HCT116 (cell line): ENCODE measurements around the gene CFD. TPM values are rescaled to one million over a fixed set of nuclear protein-coding genes. Genes with fewer than 3 reads are reported as not detected.
A peak's percentile ranks its signal among the peaks of the same experiment; 100 is the strongest.

Experiments used
- ATAC-seq: fragments of 200-7000 bp; cut with Tn5 transposase; 2 replicates; pipeline ENCODE4 v1.9.1; 2020; ENCODE audit warnings: mild to moderate bottlenecking, moderate library complexity
- BruUV-seq: library from RNA; stranded (reverse); fragments of 400-500 nt; replicated peaks from 2 replicates; lab custom pipeline; 2021; lab: Mats Ljungman, UMichigan
- CTCF ChIA-PET: fragments of 300-600 bp; sonication (Branson Sonifier 250); formaldehyde crosslinking; loops from one replicate; lab custom pipeline; 2021; ENCODE audit warnings: antibody characterized with exemption; lab: Charles Lee
- POLR2A ChIA-PET: fragments of 300-600, 350-600 bp; sonication (Branson Sonifier 250); formaldehyde crosslinking; loops from one replicate; lab custom pipeline; 2021; ENCODE audit warnings: antibody characterized with exemption; lab: Charles Lee
- RAD21 ChIA-PET, 2 experiments: fragments of 300-600 bp; sonication (Branson Sonifier 250); formaldehyde crosslinking; loops; one replicate each; lab custom pipeline; 2023; ENCODE audit warnings: low total read pairs in 2 of 2; ENCODE audit not compliant: uncharacterized antibody in 2 of 2, unreplicated experiment in 2 of 2, low non-redundant PET in 1 of 2; lab: Charles Lee
- DNase-seq: peaks from one replicate; pipeline ENCODE4 v3.0.0-alpha.2; 2010; ENCODE audit warnings: low read depth, low spot score
- H2AFZ ChIP-seq: fragments of 200-600 bp; shearing (Covaris generic), sonication (generic); 2 replicates; pipeline ENCODE4 v1.6.1; 2017; ENCODE audit warnings: low read depth, mixed run types, mixed read lengths, antibody characterized with exemption, low read length; ENCODE audit not compliant: poor library complexity, severe bottlenecking
- H3K27ac ChIP-seq: 2 replicates; pipeline ENCODE4 v1.5.1; 2012; ENCODE audit warnings: low read depth, low read length
- H3K27me3 ChIP-seq: fragments of 200-600 bp; sonication (generic); 2 replicates; pipeline ENCODE4 v1.6.1; 2016; ENCODE audit warnings: mixed run types, low read length, mixed read lengths; ENCODE audit not compliant: insufficient read depth
- H3K36me3 ChIP-seq, 2 experiments: fragments of 200-500 bp in 1 of 2; fragments of 200-600 bp in 1 of 2; sonication (Bioruptor generic) in 1 of 2; sonication (generic) in 1 of 2; 2 replicates each; pipeline versions ENCODE4 v1.5.1 to v1.6.1; 2014 to 2016; ENCODE audit warnings: low read length in 2 of 2, inconsistent platforms in 1 of 2, mixed read lengths in 1 of 2, mixed run types in 1 of 2; ENCODE audit not compliant: insufficient read depth in 2 of 2, control insufficient read depth in 1 of 2
- H3K4me1 ChIP-seq, 2 experiments: fragments of 200-600 bp in 1 of 2; sonication (generic) in 1 of 2; 2 replicates each; pipeline versions ENCODE4 v1.5.1 to v1.6.1; 2012 to 2017; ENCODE audit warnings: low read length in 2 of 2, inconsistent platforms in 1 of 2, mild to moderate bottlenecking in 1 of 2, mixed read lengths in 1 of 2, mixed run types in 1 of 2, moderate library complexity in 1 of 2; ENCODE audit not compliant: insufficient read depth in 2 of 2, control insufficient read depth in 1 of 2
- H3K4me2 ChIP-seq: fragments of 200-600 bp; sonication (generic); 2 replicates; pipeline ENCODE4 v1.6.1; 2017; ENCODE audit warnings: mixed run types, low read length, mixed read lengths
- H3K4me3 ChIP-seq, 2 experiments: fragments of 200-600 bp in 1 of 2; sonication (generic) in 1 of 2; replicated peaks in 1 of 2; 2 replicates each; pipeline ENCODE4 v1.5.1; 2011 to 2016; ENCODE audit warnings: low read length in 2 of 2, control low read depth in 1 of 2, low read depth in 1 of 2, mild to moderate bottlenecking in 1 of 2, mixed read lengths in 1 of 2, mixed run types in 1 of 2
- H3K79me2 ChIP-seq: fragments of 200-600 bp; sonication (generic); 2 replicates; pipeline ENCODE4 v1.6.1; 2017; ENCODE audit warnings: mild to moderate bottlenecking, mixed run types, low read length, moderate library complexity, mixed read lengths; ENCODE audit not compliant: insufficient read depth
- H3K9ac ChIP-seq: fragments of 200-600 bp; sonication (generic); 2 replicates; pipeline ENCODE4 v1.6.1; 2016; ENCODE audit warnings: low read length, mixed read lengths
- H3K9me2 ChIP-seq: fragments of 200-600 bp; sonication (generic), shearing (Covaris generic); 2 replicates; pipeline ENCODE4 v1.6.1; 2017; ENCODE audit warnings: mixed run types, mild to moderate bottlenecking, moderate library complexity; ENCODE audit not compliant: insufficient read depth
- H3K9me3 ChIP-seq, 2 experiments: fragments of 200-500 bp in 1 of 2; fragments of 200-600 bp in 1 of 2; sonication (Bioruptor generic) in 1 of 2; sonication (generic) in 1 of 2; 2 replicates each; pipeline ENCODE4 v1.6.1; 2014 to 2017; ENCODE audit warnings: low read length in 2 of 2, mixed read lengths in 2 of 2, inconsistent platforms in 1 of 2, low read depth in 1 of 2, mild to moderate bottlenecking in 1 of 2, mixed run types in 1 of 2, moderate library complexity in 1 of 2; ENCODE audit not compliant: control insufficient read depth in 1 of 2, insufficient read depth in 1 of 2
- H4K20me1 ChIP-seq: fragments of 200-600 bp; sonication (generic), shearing (Covaris generic); 2 replicates; pipeline ENCODE4 v1.6.1; 2017; ENCODE audit warnings: mixed run types, mild to moderate bottlenecking, moderate library complexity; ENCODE audit not compliant: insufficient read depth
- CBX3 ChIP-seq: IDR thresholded peaks from 2 replicates; pipeline ENCODE4 v1.6.1; 2012; ENCODE audit warnings: low read depth
- CEBPB ChIP-seq: IDR thresholded peaks from 2 replicates; pipeline ENCODE4 v1.6.1; 2012; ENCODE audit warnings: low read depth
- EZH2 ChIP-seq: fragments of 200-600 bp; sonication (generic); IDR thresholded peaks from 2 replicates; pipeline ENCODE4 v1.6.1; 2017; ENCODE audit warnings: antibody characterized with exemption, mixed run types
- EZH2phosphoT487 ChIP-seq: fragments of 200-600 bp; IDR thresholded peaks from 2 replicates; pipeline ENCODE4 v1.6.1; 2018; ENCODE audit warnings: antibody characterized with exemption, borderline replicate concordance
- FOSL1 ChIP-seq: IDR thresholded peaks from 2 replicates; pipeline ENCODE4 v1.6.1; 2012; ENCODE audit warnings: low read depth
- JUND ChIP-seq: IDR thresholded peaks from 2 replicates; pipeline ENCODE4 v1.6.1; 2012
- POLR2A ChIP-seq: IDR thresholded peaks from 2 replicates; pipeline ENCODE4 v1.7.0; 2011; ENCODE audit warnings: borderline replicate concordance; ENCODE audit not compliant: insufficient read depth, insufficient read length; ENCODE audit errors: extremely low read depth
- SRF ChIP-seq: IDR thresholded peaks from 2 replicates; pipeline ENCODE4 v1.6.1; 2012; ENCODE audit warnings: low read depth
- TCF7L2 ChIP-seq: IDR thresholded peaks from 2 replicates; pipeline ENCODE4 v1.7.0; 2011; ENCODE audit warnings: borderline replicate concordance, inconsistent platforms; ENCODE audit not compliant: insufficient read depth, insufficient read length; ENCODE audit errors: extremely low read depth
- YY1 ChIP-seq: IDR thresholded peaks from 2 replicates; pipeline ENCODE4 v1.6.1; 2011; ENCODE audit warnings: low read length, low read depth, moderate library complexity, mild to moderate bottlenecking; ENCODE audit not compliant: insufficient replicate concordance; ENCODE audit errors: extremely low read depth
- ZNF274 ChIP-seq: fragments of 200-500 bp; sonication (Bioruptor generic); IDR thresholded peaks from 2 replicates; pipeline ENCODE4 v1.6.1; 2014; ENCODE audit warnings: mild to moderate bottlenecking, low read depth, low read length, inconsistent platforms
- intact Hi-C: fragments of 100-400 bp; cut with micrococcal nuclease; formaldehyde crosslinking; loops from 2 replicates; pipeline ENCODE4 v1.10.0; 2022
- total RNA-seq: library from RNA; stranded (reverse); gene quantifications from one replicate; pipeline ENCODE4 v1.2.1, GENCODE V29; 2021; ENCODE audit not compliant: unreplicated experiment
- TF ChIP-seq, protein P1 (sequence below), 3 experiments: fragments of 200-600 bp in 1 of 3; sonication (generic) in 1 of 3; IDR thresholded peaks in 2 of 3; conservative IDR thresholded peaks in 1 of 3; 2 replicates each; pipeline ENCODE4 v1.5.1; 2012 to 2017; ENCODE audit warnings: low read depth in 2 of 3, low read length in 2 of 3, antibody characterized with exemption in 1 of 3, borderline replicate concordance in 1 of 3, control low read depth in 1 of 3, mild to moderate bottlenecking in 1 of 3, mixed read lengths in 1 of 3, mixed run types in 1 of 3, moderate library complexity in 1 of 3; ENCODE audit not compliant: insufficient read depth in 1 of 3
- TF ChIP-seq, protein P2 (sequence below): IDR thresholded peaks from 2 replicates; pipeline ENCODE4 v1.6.1; 2012
- TF ChIP-seq, protein P3 (sequence below): IDR thresholded peaks from 2 replicates; pipeline ENCODE4 v1.6.1; 2012

Gene CFD
- total RNA-seq, 1 experiment from 2014 or later = 80.2 TPM

DNA sequence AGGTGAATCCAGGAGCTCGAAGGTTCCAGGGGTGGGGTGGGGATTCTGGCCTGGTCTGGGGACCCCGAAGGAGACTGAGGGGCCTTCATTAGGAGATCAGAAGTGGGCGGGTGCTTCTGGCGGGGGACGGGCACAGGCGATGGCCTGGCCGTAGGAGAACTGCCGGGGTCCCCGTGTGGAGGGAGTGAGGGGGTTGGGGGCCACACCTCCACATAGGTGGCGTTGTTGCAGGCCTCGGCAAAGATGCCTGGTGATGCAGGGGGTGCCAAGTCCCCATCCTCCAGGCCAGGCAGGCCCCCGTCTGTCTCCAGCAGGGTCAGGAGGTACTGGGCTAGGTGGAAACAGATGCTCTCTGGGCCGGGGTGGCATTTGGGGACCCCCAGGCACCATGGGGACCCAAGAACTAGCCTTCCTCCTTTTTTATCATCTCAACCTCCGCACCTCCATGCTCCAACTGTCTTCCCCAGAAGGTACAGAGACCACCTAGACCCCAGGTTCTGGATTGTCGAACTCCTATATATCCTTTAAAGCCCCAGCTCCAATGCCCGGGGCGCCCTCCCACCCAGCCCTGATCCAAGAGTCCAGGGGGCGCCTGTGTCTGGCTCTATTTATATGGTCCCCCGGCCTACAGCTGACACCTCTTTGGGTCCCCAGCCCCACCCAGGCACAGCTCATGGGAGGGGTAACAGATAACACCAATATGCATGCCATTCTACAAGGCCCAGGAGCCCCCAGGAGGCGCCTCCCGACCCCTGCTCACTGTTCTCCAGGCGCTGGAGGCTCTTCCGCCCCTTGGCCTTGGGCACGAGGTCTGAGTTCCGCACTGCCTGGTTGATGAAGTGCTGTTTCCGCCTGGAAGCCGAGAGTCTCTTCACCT, 42.0 kb downstream of the CFD start:
- CTCF ChIA-PET = no interaction called here
- no peaks in the 10 kb centered on the region for H4K20me1 ChIP-seq
- intact Hi-C loops = no loop called here

More for the DNA sequence above, 42.0 kb downstream of the CFD start:
- Histone ChIP-seq H3K79me2 (peaks cover 26% of the 10 kb centered on the region; the same call in 1 of the 2 replicates), H3K9ac (no peak overlapping the region), H3K27me3 (no peaks in the 10 kb centered on the region), H3K9me2 (no peaks in the 10 kb centered on the region), H3K9me3 (no peaks in the 10 kb centered on the region), H2AFZ (no peak overlapping the region), H3K4me3 (no peak overlapping the region), H3K27ac (peak overlapping the region; percentile 42; the same call in 1 of the 2 replicates), H3K4me2 (peak overlapping the region; percentile 41; the same call in 1 of the 2 replicates), H3K36me3 (peaks cover 6 to 7% of the 10 kb centered on the region in 2 experiments; a peak in 3 of 4 replicates), H3K4me1 (peaks cover 6 to 16% of the 10 kb centered on the region in 2 experiments; a peak in 3 of 4 replicates)
- ChIA-PET POLR2A (no interaction called here), RAD21 (no interaction called here)
- no TSS peak for BruUV-seq
- ATAC-seq = no peak
- no peak for DNase-seq
- TF ChIP-seq, protein P1, sequence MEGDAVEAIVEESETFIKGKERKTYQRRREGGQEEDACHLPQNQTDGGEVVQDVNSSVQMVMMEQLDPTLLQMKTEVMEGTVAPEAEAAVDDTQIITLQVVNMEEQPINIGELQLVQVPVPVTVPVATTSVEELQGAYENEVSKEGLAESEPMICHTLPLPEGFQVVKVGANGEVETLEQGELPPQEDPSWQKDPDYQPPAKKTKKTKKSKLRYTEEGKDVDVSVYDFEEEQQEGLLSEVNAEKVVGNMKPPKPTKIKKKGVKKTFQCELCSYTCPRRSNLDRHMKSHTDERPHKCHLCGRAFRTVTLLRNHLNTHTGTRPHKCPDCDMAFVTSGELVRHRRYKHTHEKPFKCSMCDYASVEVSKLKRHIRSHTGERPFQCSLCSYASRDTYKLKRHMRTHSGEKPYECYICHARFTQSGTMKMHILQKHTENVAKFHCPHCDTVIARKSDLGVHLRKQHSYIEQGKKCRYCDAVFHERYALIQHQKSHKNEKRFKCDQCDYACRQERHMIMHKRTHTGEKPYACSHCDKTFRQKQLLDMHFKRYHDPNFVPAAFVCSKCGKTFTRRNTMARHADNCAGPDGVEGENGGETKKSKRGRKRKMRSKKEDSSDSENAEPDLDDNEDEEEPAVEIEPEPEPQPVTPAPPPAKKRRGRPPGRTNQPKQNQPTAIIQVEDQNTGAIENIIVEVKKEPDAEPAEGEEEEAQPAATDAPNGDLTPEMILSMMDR (IDR thresholded peaks at IDR 0.05 in 2 of 3, conservative IDR thresholded peaks at IDR 0.05 in 1 of 3; ENCODE audit: borderline replicate concordance in 1 of 3, insufficient read depth in 1 of 3, low read depth in 2 of 3, low read length in 2 of 3) = no peak
- TF ChIP-seq CBX3 = no peak
- no peak for TF ChIP-seq JUND
- no peak for TF ChIP-seq SRF
- no peak for TF ChIP-seq CEBPB
- TF ChIP-seq YY1 = no peak
- TF ChIP-seq, protein P2, sequence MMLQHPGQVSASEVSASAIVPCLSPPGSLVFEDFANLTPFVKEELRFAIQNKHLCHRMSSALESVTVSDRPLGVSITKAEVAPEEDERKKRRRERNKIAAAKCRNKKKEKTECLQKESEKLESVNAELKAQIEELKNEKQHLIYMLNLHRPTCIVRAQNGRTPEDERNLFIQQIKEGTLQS = no peak
- no peak for TF ChIP-seq EZH2phosphoT487
- TF ChIP-seq EZH2 = no peak
- TF ChIP-seq FOSL1 = no peak
- TF ChIP-seq, protein P3, sequence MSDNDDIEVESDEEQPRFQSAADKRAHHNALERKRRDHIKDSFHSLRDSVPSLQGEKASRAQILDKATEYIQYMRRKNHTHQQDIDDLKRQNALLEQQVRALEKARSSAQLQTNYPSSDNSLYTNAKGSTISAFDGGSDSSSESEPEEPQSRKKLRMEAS = no peak
- TF ChIP-seq ZNF274 = no peak
- TF ChIP-seq POLR2A = no peak
- TF ChIP-seq TCF7L2 = no peak
